ENCODE measurements around the gene PEAK3.

DNA sequence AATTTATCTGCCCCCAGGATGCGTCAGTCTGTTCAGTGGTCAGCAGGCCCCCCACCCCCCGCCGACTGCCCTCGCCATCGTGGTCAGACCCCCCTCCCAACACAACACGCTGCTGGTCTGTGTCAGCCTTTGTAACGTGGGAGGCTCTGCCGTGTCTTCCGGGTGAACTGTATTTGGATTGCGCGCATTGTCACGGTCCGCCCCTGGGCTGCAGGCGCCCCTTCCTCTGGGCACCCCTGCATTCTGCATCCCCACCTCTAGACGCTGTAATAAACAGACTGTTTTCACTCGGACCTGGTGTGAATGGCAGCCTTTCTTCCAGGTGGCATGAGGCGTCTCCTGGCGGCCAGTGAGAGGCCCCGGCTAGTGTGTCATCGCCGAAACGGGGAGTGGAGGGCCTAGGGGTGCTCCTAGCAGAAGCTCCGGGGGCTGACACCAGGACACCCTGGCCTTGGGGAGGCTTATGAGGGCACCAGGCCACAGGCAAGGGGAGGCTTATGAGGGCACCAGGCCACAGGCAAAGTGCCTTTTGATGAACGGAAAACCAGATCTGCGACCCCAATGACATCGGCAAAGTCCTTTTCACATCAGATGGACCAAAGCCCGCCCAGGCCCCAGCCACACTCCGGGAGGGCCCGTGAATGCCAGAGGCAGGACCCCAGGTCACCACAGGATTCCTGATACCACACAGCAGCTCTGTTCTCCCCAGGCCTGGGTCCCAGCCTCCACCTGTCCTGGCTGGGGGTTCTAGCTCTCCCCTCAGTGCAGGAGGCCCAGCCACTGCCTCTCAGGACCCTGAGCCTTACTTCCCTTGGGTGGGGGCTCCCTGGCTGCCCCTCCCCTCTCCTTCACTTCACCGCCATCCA lies 49.5 kb downstream of the PEAK3 start:
- TF ChIP-seq, protein P1, sequence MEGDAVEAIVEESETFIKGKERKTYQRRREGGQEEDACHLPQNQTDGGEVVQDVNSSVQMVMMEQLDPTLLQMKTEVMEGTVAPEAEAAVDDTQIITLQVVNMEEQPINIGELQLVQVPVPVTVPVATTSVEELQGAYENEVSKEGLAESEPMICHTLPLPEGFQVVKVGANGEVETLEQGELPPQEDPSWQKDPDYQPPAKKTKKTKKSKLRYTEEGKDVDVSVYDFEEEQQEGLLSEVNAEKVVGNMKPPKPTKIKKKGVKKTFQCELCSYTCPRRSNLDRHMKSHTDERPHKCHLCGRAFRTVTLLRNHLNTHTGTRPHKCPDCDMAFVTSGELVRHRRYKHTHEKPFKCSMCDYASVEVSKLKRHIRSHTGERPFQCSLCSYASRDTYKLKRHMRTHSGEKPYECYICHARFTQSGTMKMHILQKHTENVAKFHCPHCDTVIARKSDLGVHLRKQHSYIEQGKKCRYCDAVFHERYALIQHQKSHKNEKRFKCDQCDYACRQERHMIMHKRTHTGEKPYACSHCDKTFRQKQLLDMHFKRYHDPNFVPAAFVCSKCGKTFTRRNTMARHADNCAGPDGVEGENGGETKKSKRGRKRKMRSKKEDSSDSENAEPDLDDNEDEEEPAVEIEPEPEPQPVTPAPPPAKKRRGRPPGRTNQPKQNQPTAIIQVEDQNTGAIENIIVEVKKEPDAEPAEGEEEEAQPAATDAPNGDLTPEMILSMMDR (conservative IDR thresholded peaks at IDR 0.05 in 1 of 2, IDR thresholded peaks at IDR 0.05 in 1 of 2; ENCODE audit: low read depth in 1 of 2, low read length in 2 of 2) = no peak
- no peak for TF ChIP-seq EZH2 (IDR thresholded peaks at IDR 0.05; ENCODE audit: low read length, missing control alignments)
